Heart right ventricle (tissue), 16 donors: Measurements from ENCODE around the gene ZSCAN23. TPM values are rescaled to one million over a fixed set of nuclear protein-coding genes. Genes with fewer than 3 reads are reported as not detected.
A peak's percentile ranks its signal among the peaks of the same experiment; 100 is the strongest.

ENCODE experiments used
- ATAC-seq, 8 donors: fragments of 200-7000 bp; cut with Tn5 transposase; one replicate each; pipeline ENCODE4 v1.9.1; 2020; ENCODE audit warnings: mild to moderate bottlenecking in 8 of 8, moderate library complexity in 8 of 8, moderate number of reproducible peaks in 1 of 8
- DNase-seq, 2 donors: peaks; one replicate each; pipeline ENCODE4 v3.0.0-alpha.2; 2020
- H3K27ac ChIP-seq, 10 donors: fragments of 200-600 bp; sonication (generic) in 2 of 10; one replicate each; pipeline versions ENCODE4 v1.5.0 to v1.8.0; 2020 to 2022; ENCODE audit warnings: mild to moderate bottlenecking in 3 of 10
- H3K27me3 ChIP-seq, 7 donors: fragments of 200-600 bp; one replicate each; pipeline ENCODE4 v1.8.0; 2021 to 2022; ENCODE audit warnings: mild to moderate bottlenecking in 2 of 7
- H3K36me3 ChIP-seq, 9 donors: fragments of 200-600 bp; sonication (generic) in 1 of 9; one replicate each; pipeline versions ENCODE4 v1.5.0 to v1.8.0; 2020 to 2022; ENCODE audit warnings: mild to moderate bottlenecking in 2 of 9
- H3K4me1 ChIP-seq, 9 donors: fragments of 200-600 bp; sonication (generic) in 1 of 9; one replicate each; pipeline versions ENCODE4 v1.5.0 to v1.8.0; 2020 to 2022; ENCODE audit warnings: mild to moderate bottlenecking in 4 of 9
- H3K4me3 ChIP-seq, 10 donors: fragments of 200-600 bp; sonication (generic) in 2 of 10; one replicate each; pipeline versions ENCODE4 v1.5.0 to v1.8.0; 2020 to 2022; ENCODE audit warnings: mild to moderate bottlenecking in 7 of 10, moderate library complexity in 2 of 10
- H3K9me3 ChIP-seq, 11 donors: fragments of 200-600 bp in 10 of 11; sonication (generic) in 2 of 11; one replicate each; pipeline versions ENCODE4 v1.5.0 to v1.8.0; 2013 to 2022; ENCODE audit warnings: mild to moderate bottlenecking in 2 of 11, control low read depth in 1 of 11, moderate library complexity in 1 of 11
- CTCF ChIP-seq, 9 donors: fragments of 200-600 bp; sonication (generic) in 2 of 9; IDR thresholded peaks; one replicate each; pipeline versions ENCODE4 v1.5.0 to v1.8.0; 2021 to 2022; ENCODE audit warnings: antibody characterized with exemption in 9 of 9, mild to moderate bottlenecking in 5 of 9, moderate library complexity in 1 of 9
- WGBS, 2 donors: extraction: QIAGEN DNeasy Blood & Tissue Kit; methylation state at CpG; one replicate each; pipeline ENCODE4 v1.1.7; 2013; ENCODE audit warnings: inconsistent platforms in 1 of 2; 5-methylcytosine and 5-hydroxymethylcytosine counted together
- intact Hi-C, 10 donors: fragments of 100-400 bp; cut with DNase I; formaldehyde crosslinking; loops; one replicate each; pipeline versions ENCODE4 v1.11.1 to v1.14.2; 2022
- polyA plus RNA-seq, 2 donors: library from polyadenylated mRNA; stranded (reverse); fragments of 200-250 nt; gene quantifications; one replicate each; pipeline ENCODE4 v1.2.3, GENCODE V29; 2013
- total RNA-seq, 10 donors: library from RNA; stranded (reverse); fragmentation: NEBNext Ultra II Directional in 3 of 10; extraction: Animal tissue kit (Norgen Biotek cat#: 25700) in 3 of 10; gene quantifications; one replicate each; pipeline versions ENCODE4 v1.2.1 to v1.2.4, GENCODE V29; 2021 to 2023
- donor health status: Arrhythmogenic right ventricular cardiomyopathy.
- donor health status: ischemic (EF 13 %, LVEDD 7.1; RV severe dilation, severe dysfunction).
- donor health status: healthy with polysubstance abuse.
- donor health status: DM: no; HTN: yes; CAD: no.
- donor health status: DM: no; HTN: no; CAD: no.
- donor health status: ischemic (EF 25% LVEDD 6.9; RV normal size, moderate dysfunction).
- donor health status: ischemic (EF 25% LVEDD 5.7; RV mildly dilated, moderate dysfunction).
- donor health status: healthy.
- donor health status: DM: yes; HTN: yes; CAD: no.
- donor health status: Ischemic cardiomyopathy.
- donor health status: ischemic (EF 35%, LVEDD 5.7; RV mildly dilated, moderate dysfunction).
- donor health status: nonischemic (EF 11% LVEDD 7.7; RV severe dilation, severe dysfunction).
- donor health status: DM: yes; HTN: yes; CAD: no.
- donor health status: PGD.
- donor health status: ischemic (EF 29% LVEDD 5.4; RV normal size, mild dysfunction).
- donor health status: nonischemic (EF 23%, LVEDD 6.1; RV moderate dilation, normal function).

The ZSCAN23 gene
- total and polyA plus RNA-seq, 12 donors = 0.26 to 2.7 (median 1.2) TPM

DNA sequence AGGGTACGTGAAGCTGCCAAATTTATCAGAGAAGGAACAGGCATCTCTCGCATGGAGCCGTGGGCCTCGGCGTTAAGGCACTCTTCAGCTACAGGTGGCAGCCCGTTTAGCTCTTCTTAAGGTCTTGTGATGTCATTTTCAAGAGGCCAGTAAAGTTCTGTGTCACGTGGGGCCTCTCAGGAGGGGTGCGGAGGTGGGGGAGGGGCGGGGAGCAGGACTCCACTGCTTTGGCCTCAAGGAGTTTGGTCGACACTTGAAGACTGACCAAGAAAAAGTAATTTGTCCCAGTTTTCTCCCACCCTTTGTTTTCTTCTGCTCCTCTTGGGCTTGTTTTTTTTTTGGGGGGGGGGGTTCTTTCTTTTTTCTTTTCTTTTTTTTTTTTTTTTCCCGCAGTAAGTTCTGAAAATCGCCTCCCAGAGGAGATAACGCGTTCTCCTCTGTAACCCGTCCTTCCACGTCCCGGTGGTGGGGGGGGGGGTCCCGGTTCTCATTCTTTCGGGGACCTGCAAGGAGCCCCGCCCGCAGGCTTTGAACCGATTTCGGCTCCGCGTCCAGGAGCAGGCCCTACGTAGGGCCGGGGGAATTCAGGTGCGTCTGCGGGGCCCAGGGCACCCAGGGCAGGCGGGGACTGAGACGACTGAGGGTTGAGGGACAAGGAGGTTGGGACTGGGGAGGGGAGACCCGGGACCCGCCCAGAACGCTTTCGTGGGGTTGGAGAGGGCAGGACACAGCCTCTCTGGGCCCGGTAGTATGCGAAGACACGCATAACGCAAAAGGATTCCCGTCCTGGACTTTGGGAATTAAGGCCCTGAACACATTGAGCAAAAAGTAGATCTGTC, 46.3 kb upstream of the ZSCAN23 start:
- H3K9me3 ChIP-seq = no peaks in the 10 kb centered on the region
- no peak for TF ChIP-seq CTCF (IDR thresholded peaks at IDR 0.05)
- ATAC-seq = peak in 4 of 8 donors; percentile 35 to 94 (median 54)
- WGBS, 2 donors = 5 to 7% methylated on average over 40 of the region's 40 CpGs
- peak overlapping the region in 9 of 10 donors; percentile 16 to 49 (median 35) for H3K4me3 ChIP-seq
- peaks cover 0 to 92% (median 57%) of the 10 kb centered on the region in 7 donors for H3K27me3 ChIP-seq
- H3K27ac ChIP-seq = peak overlapping the region in 1 of 10 donors; percentile 47
- H3K36me3 ChIP-seq = no peaks in the 10 kb centered on the region
- H3K4me1 ChIP-seq = peaks cover 0 to 10% (median 0%) of the 10 kb centered on the region in 9 donors
- intact Hi-C loops = no loop called here
- DNase-seq = no peak

GRCh38 chr6:28488916-28489365, 45.6 kb upstream of the ZSCAN23 start:
- peaks cover 0 to 10% (median 0%) of the 10 kb centered on the region in 9 donors for H3K4me1 ChIP-seq
- no peaks in the 10 kb centered on the region for H3K9me3 ChIP-seq
- WGBS, 2 donors = 35 to 37% methylated on average over 14 of the region's 14 CpGs
- intact Hi-C loops = no loop called here
- H3K36me3 ChIP-seq = no peaks in the 10 kb centered on the region
- TF ChIP-seq CTCF (IDR thresholded peaks at IDR 0.05) = no peak
- peak overlapping the region in 3 of 10 donors; percentile 24 to 49 (median 29) for H3K4me3 ChIP-seq
- peak overlapping the region in 1 of 10 donors; percentile 31 for H3K27ac ChIP-seq
- no peak for DNase-seq
- peaks cover 0 to 90% (median 54%) of the 10 kb centered on the region in 7 donors for H3K27me3 ChIP-seq
- no peak for ATAC-seq

DNA sequence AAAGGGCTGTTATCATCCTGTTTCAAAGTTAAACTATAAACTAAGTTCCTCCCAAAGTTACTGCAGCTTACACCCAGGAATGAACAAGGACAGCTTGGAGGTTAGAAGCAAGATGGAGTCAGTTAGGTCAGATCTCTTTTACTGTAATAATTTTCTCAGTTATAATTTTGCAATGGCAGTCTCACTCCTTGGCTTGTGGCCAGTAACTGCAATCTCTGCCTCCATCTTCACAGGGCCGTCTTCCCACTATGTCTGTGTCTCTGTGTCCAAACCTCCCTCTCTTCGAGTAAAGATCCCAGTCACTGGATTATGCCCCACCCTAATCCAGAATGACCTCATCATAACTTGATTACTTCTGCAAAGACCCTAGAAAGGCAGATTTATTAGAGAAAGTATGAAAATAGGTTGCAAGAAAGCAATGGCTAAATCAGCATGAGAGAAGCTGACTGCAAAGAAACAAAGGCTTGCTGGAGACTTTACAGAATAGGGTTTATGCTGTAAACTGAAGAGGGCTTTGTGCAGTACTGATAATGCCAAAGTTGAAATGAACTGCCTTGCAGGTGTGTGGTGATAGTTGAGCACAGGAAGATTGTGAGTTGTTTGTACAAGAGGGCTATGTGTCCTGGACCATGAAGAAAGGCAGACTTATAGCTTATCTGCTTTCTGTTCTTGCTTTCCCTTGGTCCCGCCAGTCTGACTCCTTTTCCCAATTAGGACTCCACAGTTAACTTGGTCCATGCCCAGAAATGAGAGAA, 43.9 kb upstream of the ZSCAN23 start:
- ATAC-seq = no peak
- Histone ChIP-seq H3K27me3 (peaks cover 0 to 92% (median 50%) of the 10 kb centered on the region in 7 donors), H3K4me1 (peaks cover 0 to 10% (median 0%) of the 10 kb centered on the region in 9 donors), H3K27ac (no peak overlapping the region), H3K9me3 (no peaks in the 10 kb centered on the region), H3K4me3 (no peak overlapping the region), H3K36me3 (no peaks in the 10 kb centered on the region)
- 46 to 58% methylated on average over 3 of the region's 3 CpGs for WGBS, 2 donors
- TF ChIP-seq CTCF (IDR thresholded peaks at IDR 0.05) = no peak
- intact Hi-C loops = no loop called here
- DNase-seq = no peak

GRCh38 chr6:28486533-28486932, 43.2 kb upstream of the ZSCAN23 start:
- intact Hi-C loops = no loop called here
- TF ChIP-seq CTCF (IDR thresholded peaks at IDR 0.05) = no peak
- ATAC-seq (no peak), DNase-seq (no peak)
- WGBS, 2 donors = 90 to 93% methylated on average over 1 of the region's 1 CpG
- no peaks in the 10 kb centered on the region for H3K36me3 ChIP-seq
- H3K27ac ChIP-seq = no peak overlapping the region
- no peaks in the 10 kb centered on the region for H3K9me3 ChIP-seq
- H3K27me3 ChIP-seq = peaks cover 0 to 92% (median 48%) of the 10 kb centered on the region in 7 donors
- peaks cover 0 to 10% (median 0%) of the 10 kb centered on the region in 9 donors for H3K4me1 ChIP-seq
- H3K4me3 ChIP-seq = no peak overlapping the region
